Gastroesophageal sphincter (tissue), 3 donors: Measurements from ENCODE around the gene TBC1D22B.

ENCODE experiments used
- EP300 ChIP-seq: sonication (generic); formaldehyde crosslinking; IDR thresholded peaks from one replicate; pipeline ENCODE4 v1.6.1; 2017; ENCODE audit warnings: antibody characterized with exemption, mild to moderate bottlenecking
- POLR2AphosphoS5 ChIP-seq: sonication (generic); formaldehyde crosslinking; IDR thresholded peaks from one replicate; pipeline ENCODE4 v1.6.1; 2017; ENCODE audit warnings: antibody characterized with exemption
- TF ChIP-seq, protein P1 (sequence below), 4 experiments: fragments of 200-600 bp in 2 of 4; fragments of 450-650 bp in 2 of 4; sonication (generic) in 1 of 4; IDR thresholded peaks; one replicate each; pipeline ENCODE4 v1.5.1; 2017 to 2019; ENCODE audit warnings: antibody characterized with exemption in 4 of 4, mild to moderate bottlenecking in 2 of 4, moderate library complexity in 2 of 4

DNA sequence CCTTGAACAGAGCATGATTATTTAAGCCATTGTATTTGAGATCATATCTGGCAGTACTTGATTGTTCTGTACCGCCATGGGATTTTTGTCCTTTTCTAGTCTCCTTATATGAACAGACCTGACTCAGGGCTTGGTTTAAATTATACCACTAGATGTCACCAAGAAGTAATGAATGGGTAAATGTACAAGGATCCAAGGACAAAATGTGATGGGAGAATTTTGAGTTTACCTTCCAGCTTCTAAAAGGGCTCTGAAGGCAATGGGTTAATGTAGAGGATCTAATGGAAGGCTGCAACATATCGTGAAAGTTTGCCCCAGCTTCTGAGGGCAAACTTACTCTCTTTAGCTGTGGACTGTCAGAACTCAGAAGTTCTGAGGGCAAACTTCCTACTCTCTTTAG lies 108.2 kb downstream of the TBC1D22B start:
- TF ChIP-seq, protein P1, sequence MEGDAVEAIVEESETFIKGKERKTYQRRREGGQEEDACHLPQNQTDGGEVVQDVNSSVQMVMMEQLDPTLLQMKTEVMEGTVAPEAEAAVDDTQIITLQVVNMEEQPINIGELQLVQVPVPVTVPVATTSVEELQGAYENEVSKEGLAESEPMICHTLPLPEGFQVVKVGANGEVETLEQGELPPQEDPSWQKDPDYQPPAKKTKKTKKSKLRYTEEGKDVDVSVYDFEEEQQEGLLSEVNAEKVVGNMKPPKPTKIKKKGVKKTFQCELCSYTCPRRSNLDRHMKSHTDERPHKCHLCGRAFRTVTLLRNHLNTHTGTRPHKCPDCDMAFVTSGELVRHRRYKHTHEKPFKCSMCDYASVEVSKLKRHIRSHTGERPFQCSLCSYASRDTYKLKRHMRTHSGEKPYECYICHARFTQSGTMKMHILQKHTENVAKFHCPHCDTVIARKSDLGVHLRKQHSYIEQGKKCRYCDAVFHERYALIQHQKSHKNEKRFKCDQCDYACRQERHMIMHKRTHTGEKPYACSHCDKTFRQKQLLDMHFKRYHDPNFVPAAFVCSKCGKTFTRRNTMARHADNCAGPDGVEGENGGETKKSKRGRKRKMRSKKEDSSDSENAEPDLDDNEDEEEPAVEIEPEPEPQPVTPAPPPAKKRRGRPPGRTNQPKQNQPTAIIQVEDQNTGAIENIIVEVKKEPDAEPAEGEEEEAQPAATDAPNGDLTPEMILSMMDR (IDR thresholded peaks at IDR 0.05), result peak in 3 of 4 experiments; percentile 5 to 38 (median 21)
- TF ChIP-seq POLR2AphosphoS5 (no peak), EP300 (no peak)
